Measurements from ENCODE around the gene PCDHGA5.
"Not testable (repeated sequence)": the region's sequence is repeated elsewhere in the genome, so short reads cannot be mapped to it uniquely, and the experiment has no call there.

The PCDHGA5 gene

GRCh38 chr5:141388661-141389060 is 24.7 kb downstream of the PCDHGA5 start:
- no peak for DNase-seq

GRCh38 chr5:141389153-141390042 is 25.4 kb downstream of the PCDHGA5 start:
- no peak for DNase-seq

- DNase-seq: no peak
Observed at GRCh38 chr5:141392429-141393198, 28.7 kb downstream of the PCDHGA5 start, which contains the start of gene PCDHGA8. TSS of gene PCDHGA8 (plus strand) at chr5:141392633. CDS start at chr5:141392814, 181 bp downstream.

- DNase-seq: no peak
Observed at GRCh38 chr5:141393267-141393666, 29.3 kb downstream of the PCDHGA5 start.

- not testable (repeated sequence) for DNase-seq
Observed at GRCh38 chr5:141394401-141395187, 30.6 kb downstream of the PCDHGA5 start.

GRCh38 chr5:141397756-141398551 is 34.0 kb downstream of the PCDHGA5 start, which contains the start of gene PCDHGB5:
TSS of gene PCDHGB5 (plus strand) at chr5:141397947. CDS start at chr5:141398128, 181 bp downstream.
- DNase-seq: peak; percentile 25

- no peak for DNase-seq
Observed at GRCh38 chr5:141398608-141399007, 34.6 kb downstream of the PCDHGA5 start.

GRCh38 chr5:141399555-141400258 is 35.7 kb downstream of the PCDHGA5 start:
- no peak for DNase-seq

- no peak for DNase-seq
Observed at GRCh38 chr5:141402553-141403243, 38.7 kb downstream of the PCDHGA5 start, which contains the start of gene PCDHGA9. TSS of gene PCDHGA9 (plus strand) at chr5:141402778. CDS start at chr5:141402953, 175 bp downstream.

- DNase-seq: no peak
Observed at GRCh38 chr5:141403387-141403786, 39.4 kb downstream of the PCDHGA5 start.

- peak; percentile 25 for DNase-seq
Observed at GRCh38 chr5:141407790-141408505, 44.0 kb downstream of the PCDHGA5 start, which contains the start of gene PCDHGB6. TSS of gene PCDHGB6 (plus strand) at chr5:141408021. CDS start at chr5:141408203, 182 bp downstream.

GRCh38 chr5:141409598-141410306 is 45.8 kb downstream of the PCDHGA5 start:
- no peak for DNase-seq

- DNase-seq: no peak
Observed at GRCh38 chr5:141411575-141411974, 47.6 kb downstream of the PCDHGA5 start.

- DNase-seq: peak; percentile 50
Observed at GRCh38 chr5:141412854-141413539, 49.0 kb downstream of the PCDHGA5 start, which contains the start of gene PCDHGA10. TSS of gene PCDHGA10 (plus strand) at chr5:141412987. CDS start at chr5:141413176, 189 bp downstream.

GRCh38 chr5:141413540-141414069 is 49.6 kb downstream of the PCDHGA5 start:
- no peak for DNase-seq

- DNase-seq: not testable (repeated sequence)
Observed at GRCh38 chr5:141414548-141415274, 50.7 kb downstream of the PCDHGA5 start.

- not testable (repeated sequence) for DNase-seq
Observed at GRCh38 chr5:141415275-141415618, 51.3 kb downstream of the PCDHGA5 start.
